OCI-LY1 (cell line): ENCODE measurements around the gene CLEC16A.

Experiments
- H2AFZ ChIP-seq: fragments of 200-600 bp; sonication (generic), shearing (Covaris generic); 2 replicates; pipeline ENCODE4 v1.6.0; 2014; ENCODE audit warnings: antibody characterized with exemption, mild to moderate bottlenecking, low read length
- H3F3A ChIP-seq: fragments of 200-600 bp; sonication (generic), shearing (Covaris generic); 2 replicates; pipeline ENCODE4 v1.6.0; 2014; ENCODE audit warnings: mild to moderate bottlenecking, antibody characterized with exemption, low read length, moderate library complexity; ENCODE audit not compliant: insufficient read depth
- H3K27ac ChIP-seq: fragments of 200-600 bp; sonication (generic); 2 replicates; pipeline ENCODE4 v1.5.1; 2014; ENCODE audit warnings: low read length, mixed run types, mild to moderate bottlenecking, low read depth; ENCODE audit not compliant: poor library complexity, severe bottlenecking
- H3K27me3 ChIP-seq: fragments of 200-600 bp; sonication (generic); 2 replicates; pipeline ENCODE4 v1.6.0; 2014; ENCODE audit warnings: antibody characterized with exemption, mild to moderate bottlenecking, low read length, moderate library complexity; ENCODE audit not compliant: insufficient read depth
- H3K36me3 ChIP-seq: fragments of 200-600 bp; sonication (generic); 2 replicates; pipeline ENCODE4 v1.6.1; 2014; ENCODE audit warnings: mild to moderate bottlenecking, antibody characterized with exemption, low read length, moderate library complexity, mixed read lengths; ENCODE audit not compliant: insufficient read depth
- H3K4me1 ChIP-seq: fragments of 200-600 bp; sonication (generic); 2 replicates; pipeline ENCODE4 v1.5.1; 2014; ENCODE audit warnings: mild to moderate bottlenecking, low read length, moderate library complexity; ENCODE audit not compliant: insufficient read depth, severe bottlenecking
- H3K4me2 ChIP-seq: fragments of 200-600 bp; sonication (generic), shearing (Covaris generic); 2 replicates; pipeline ENCODE4 v1.6.1; 2014; ENCODE audit warnings: low read length
- H3K4me3 ChIP-seq: fragments of 200-600 bp; sonication (generic); 2 replicates; pipeline ENCODE4 v1.5.1; 2014; ENCODE audit warnings: low read length, low read depth, mild to moderate bottlenecking, mixed read lengths; ENCODE audit not compliant: poor library complexity, severe bottlenecking
- H3K79me2 ChIP-seq: fragments of 200-600 bp; shearing (Covaris generic); 2 replicates; pipeline ENCODE4 v1.6.1; 2016; ENCODE audit warnings: mixed run types, low read length, mixed read lengths; ENCODE audit not compliant: insufficient read depth
- H3K9ac ChIP-seq: fragments of 200-600 bp; sonication (generic), shearing (Covaris generic); 2 replicates; pipeline ENCODE4 v1.6.1; 2014; ENCODE audit warnings: mild to moderate bottlenecking, low read length, mixed read lengths
- H3K9me2 ChIP-seq: fragments of 200-600 bp; sonication (generic), shearing (Covaris generic); 2 replicates; pipeline ENCODE4 v1.6.1; 2014; ENCODE audit warnings: low read depth, mild to moderate bottlenecking, low read length, mixed read lengths
- H3K9me3 ChIP-seq: fragments of 200-600 bp; shearing (Covaris generic); 2 replicates; pipeline ENCODE4 v1.6.1; 2014; ENCODE audit warnings: low read length, mixed read lengths
- H4K20me1 ChIP-seq: fragments of 200-600 bp; sonication (generic), shearing (Covaris generic); 2 replicates; pipeline ENCODE4 v1.6.0; 2016; ENCODE audit warnings: mild to moderate bottlenecking, low read length; ENCODE audit not compliant: insufficient read depth
- CTCF ChIP-seq: fragments of 200-600 bp; sonication (generic), shearing (Covaris generic); IDR thresholded peaks from 2 replicates; pipeline ENCODE4 v1.5.1; 2017; ENCODE audit warnings: mild to moderate bottlenecking, antibody characterized with exemption, low read length, moderate library complexity, mixed read lengths
- EZH2 ChIP-seq: fragments of 200-600 bp; sonication (generic), shearing (Covaris generic); IDR thresholded peaks from 2 replicates; pipeline ENCODE4 v1.8.0; 2017; ENCODE audit warnings: borderline replicate concordance, mixed run types, mild to moderate bottlenecking, antibody characterized with exemption, low read length, moderate library complexity, mixed read lengths

Gene CLEC16A

GRCh38 chr16:11091021-11091785 lies 146.8 kb downstream of the CLEC16A start:
- no peaks in the 10 kb centered on the region for H3K27me3 ChIP-seq
- H3K4me1 ChIP-seq, result peaks cover 75% of the 10 kb centered on the region
- no peaks in the 10 kb centered on the region for H4K20me1 ChIP-seq
- H3K4me2 ChIP-seq, result no peak overlapping the region
- no peaks in the 10 kb centered on the region for H3K79me2 ChIP-seq
- no peak overlapping the region for H3K4me3 ChIP-seq
- no peaks in the 10 kb centered on the region for H3K9me2 ChIP-seq
- H3K27ac ChIP-seq, result peak overlapping the region; percentile 97
- no peak for TF ChIP-seq EZH2
- no peak for TF ChIP-seq CTCF
- H3K36me3 ChIP-seq, result peaks cover 6% of the 10 kb centered on the region; the same call in 1 of the 2 replicates
- no peak overlapping the region for H2AFZ ChIP-seq
- 0 out of 2 replicates have a peak, but pooled peaks cover 4% of the 10 kb centered on the region for H3F3A ChIP-seq
- no peak overlapping the region for H3K9ac ChIP-seq
- H3K9me3 ChIP-seq, result no peaks in the 10 kb centered on the region

GRCh38 chr16:11092788-11093571 lies 148.6 kb downstream of the CLEC16A start:
- Histone ChIP-seq H3K9me2 (no peaks in the 10 kb centered on the region), H3K9ac (peak overlapping the region; percentile 62), H3K4me1 (peaks cover 60% of the 10 kb centered on the region)

More at GRCh38 chr16:11092788-11093571, 148.6 kb downstream of the CLEC16A start:
- Histone ChIP-seq H3K4me3 (no peak overlapping the region), H2AFZ (no peak overlapping the region), H3K27ac (peak overlapping the region; percentile 97), H3K36me3 (peaks cover 6% of the 10 kb centered on the region; the same call in 1 of the 2 replicates), H3K79me2 (no peaks in the 10 kb centered on the region), H3F3A (0 out of 2 replicates have a peak, but pooled peaks cover 4% of the 10 kb centered on the region), H3K4me2 (peak overlapping the region; percentile 56), H3K27me3 (no peaks in the 10 kb centered on the region), H4K20me1 (no peaks in the 10 kb centered on the region), H3K9me3 (no peaks in the 10 kb centered on the region)
- TF ChIP-seq CTCF, result no peak
- no peak for TF ChIP-seq EZH2
